Subcutaneous adipose tissue (tissue), 4 donors: Measurements from ENCODE around the gene IREB2. TPM values are rescaled to one million over a fixed set of nuclear protein-coding genes. Genes with fewer than 3 reads are reported as not detected.

ENCODE experiments used
- total RNA-seq, 4 donors: library from RNA; depleted of rRNA; stranded (reverse); fragments of >200 nt; gene quantifications; one replicate each; pipeline ENCODE4 v1.1.0, GENCODE V29; 2016
- TF ChIP-seq, protein P1 (sequence below): fragments of 450-650 bp; IDR thresholded peaks from one replicate; pipeline ENCODE4 v1.5.1; 2016; ENCODE audit warnings: low read depth, mild to moderate bottlenecking, control low read depth, antibody characterized with exemption, moderate library complexity

The IREB2 gene
- total RNA-seq, 4 donors from 2014 or later, result 33.9 to 55.9 (median 44.1) TPM

DNA sequence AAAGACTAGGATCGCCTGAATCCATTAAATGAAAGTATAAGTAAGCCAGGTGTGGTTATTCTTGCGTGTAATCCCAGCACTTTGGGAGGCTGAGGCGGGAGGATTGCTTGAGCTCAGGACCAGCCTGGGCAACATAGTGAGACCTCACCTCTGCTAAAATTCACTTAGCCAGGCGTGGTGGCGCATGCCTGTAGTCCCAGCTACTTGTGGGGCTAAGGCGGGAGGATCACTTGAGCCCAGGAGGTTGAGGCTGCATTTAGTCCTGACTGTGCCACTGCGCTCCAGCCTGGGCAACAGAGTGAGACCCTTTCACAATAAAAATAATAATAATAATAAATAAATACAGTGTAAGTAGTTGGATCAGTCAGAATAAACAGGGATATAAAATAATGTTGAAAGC, 43.9 kb downstream of the IREB2 start:
- TF ChIP-seq, protein P1, sequence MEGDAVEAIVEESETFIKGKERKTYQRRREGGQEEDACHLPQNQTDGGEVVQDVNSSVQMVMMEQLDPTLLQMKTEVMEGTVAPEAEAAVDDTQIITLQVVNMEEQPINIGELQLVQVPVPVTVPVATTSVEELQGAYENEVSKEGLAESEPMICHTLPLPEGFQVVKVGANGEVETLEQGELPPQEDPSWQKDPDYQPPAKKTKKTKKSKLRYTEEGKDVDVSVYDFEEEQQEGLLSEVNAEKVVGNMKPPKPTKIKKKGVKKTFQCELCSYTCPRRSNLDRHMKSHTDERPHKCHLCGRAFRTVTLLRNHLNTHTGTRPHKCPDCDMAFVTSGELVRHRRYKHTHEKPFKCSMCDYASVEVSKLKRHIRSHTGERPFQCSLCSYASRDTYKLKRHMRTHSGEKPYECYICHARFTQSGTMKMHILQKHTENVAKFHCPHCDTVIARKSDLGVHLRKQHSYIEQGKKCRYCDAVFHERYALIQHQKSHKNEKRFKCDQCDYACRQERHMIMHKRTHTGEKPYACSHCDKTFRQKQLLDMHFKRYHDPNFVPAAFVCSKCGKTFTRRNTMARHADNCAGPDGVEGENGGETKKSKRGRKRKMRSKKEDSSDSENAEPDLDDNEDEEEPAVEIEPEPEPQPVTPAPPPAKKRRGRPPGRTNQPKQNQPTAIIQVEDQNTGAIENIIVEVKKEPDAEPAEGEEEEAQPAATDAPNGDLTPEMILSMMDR, result no peak

DNA sequence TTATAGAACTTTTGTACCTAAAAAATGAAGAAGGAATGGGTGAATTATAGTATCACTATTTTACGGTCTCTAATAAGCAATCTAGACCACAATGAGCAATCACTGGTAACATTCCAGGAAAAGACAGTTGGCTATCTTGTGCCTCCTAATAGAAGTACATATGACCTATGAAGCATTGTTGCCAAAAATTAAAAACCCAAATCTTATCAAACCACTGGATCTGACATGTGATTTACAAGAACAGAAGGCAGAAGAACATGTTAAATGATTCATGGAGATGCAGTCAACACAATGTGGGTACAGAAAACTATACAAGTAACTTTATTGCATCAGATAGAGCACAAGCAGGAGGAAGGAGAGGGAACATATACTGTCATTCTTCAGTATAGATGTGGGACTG, 54.9 kb downstream of the IREB2 start:
- TF ChIP-seq, protein P1, result no peak

DNA sequence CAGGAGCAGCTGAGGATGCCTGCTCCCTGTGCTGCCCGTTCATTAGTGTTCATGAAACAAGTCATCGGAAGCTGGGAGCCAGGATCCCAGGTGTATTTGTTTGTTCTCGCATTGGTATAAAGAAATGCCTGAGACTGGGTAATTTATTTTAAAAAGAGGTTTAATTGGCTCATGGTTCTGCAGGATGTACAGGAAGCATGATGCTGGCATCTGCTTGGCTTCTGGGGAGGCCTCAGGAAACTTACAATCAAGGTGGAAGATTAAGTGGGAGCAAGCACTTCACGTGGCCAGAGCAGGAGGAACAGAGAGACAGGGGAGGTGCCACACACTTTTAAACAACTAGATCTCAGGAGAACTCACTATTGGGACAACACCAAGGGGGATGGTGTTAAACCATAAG, 63.8 kb downstream of the IREB2 start:
- TF ChIP-seq, protein P1, result no peak

DNA sequence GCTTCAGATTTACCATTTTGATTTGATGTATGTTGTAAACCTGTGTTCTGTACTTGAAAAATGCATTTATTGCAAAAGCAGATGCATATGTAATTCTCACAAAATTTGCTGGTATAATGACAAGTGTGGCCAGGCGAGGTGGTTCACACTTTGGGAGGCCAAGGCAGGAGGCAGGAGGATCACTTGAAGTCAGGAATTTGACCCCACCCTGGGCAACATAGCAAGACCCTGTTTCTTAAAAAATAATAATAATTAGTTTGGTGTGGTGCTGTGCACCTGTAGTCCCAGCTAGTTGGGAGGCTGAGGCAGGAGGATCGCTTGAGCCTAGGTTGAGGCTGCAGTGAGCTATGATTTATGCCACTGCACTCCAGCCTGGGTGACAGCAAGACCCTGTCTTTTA, 64.6 kb downstream of the IREB2 start:
- TF ChIP-seq, protein P1, result no peak

DNA sequence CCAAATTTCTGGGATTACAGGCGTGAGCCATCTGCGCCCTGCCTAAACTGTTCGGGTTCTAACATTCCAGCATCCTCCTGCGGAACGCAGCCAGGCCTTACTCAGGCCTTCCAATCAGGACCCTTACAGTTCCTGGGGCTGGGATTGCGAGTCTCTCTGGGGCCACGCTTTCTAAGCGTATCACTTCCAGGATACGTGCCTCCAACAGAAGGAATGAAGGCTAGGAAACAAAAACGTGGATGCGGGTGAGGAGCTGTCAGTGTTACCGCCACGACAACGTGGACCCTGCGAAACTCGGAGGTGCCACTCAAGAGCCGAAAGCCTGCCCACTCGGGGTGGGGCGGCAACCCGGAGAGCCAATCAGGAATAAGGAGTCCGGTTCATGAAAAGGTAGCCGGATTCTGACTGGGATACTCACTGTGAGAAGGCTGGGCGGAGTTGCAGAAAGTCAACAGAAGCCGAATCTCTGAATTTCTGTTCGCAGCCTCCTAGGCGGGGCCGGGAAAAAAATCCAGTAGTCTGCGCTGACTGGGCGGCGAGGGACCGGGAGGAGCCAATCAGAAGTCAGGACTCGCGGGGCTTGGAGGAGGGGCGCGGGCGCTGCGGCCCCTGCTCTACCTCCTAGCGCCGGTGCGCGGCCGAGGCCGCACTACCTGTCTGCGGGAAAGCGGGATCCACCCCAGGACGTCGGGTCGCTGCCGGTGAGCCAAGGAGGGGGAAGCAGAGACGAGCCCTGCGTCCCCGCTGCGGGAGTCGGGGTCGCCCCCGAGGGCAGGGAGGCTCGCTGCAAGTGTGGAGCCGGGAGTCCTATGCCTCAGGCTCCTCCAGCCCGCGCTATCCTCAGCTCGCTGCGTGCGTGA, 69.2 kb downstream of the IREB2 start, which contains the start of gene HYKK:
Gene HYKK, plus strand, starts transcription at position 607 of the 860 bp plus-strand sequence. CDS start 5,512 bp downstream, outside the sequence.
- TF ChIP-seq, protein P1, result no peak

DNA sequence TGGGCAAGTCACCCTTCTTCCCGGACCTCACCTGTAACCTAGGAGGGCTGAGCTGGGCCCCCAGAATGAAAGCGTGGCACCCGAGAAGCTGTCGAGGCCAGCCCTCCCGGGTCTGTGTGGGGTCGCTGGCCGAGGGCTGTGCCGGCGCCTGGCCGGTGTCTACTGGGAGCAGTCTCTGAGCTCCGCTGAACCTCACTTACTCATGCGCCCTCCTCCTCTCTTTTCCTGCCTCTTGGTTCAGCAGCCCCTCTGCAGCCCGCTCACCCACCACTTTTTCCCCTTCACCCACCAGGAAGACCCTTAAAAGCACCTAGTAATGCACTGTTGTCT, 69.8 kb downstream of the IREB2 start:
- TF ChIP-seq, protein P1, result no peak

DNA sequence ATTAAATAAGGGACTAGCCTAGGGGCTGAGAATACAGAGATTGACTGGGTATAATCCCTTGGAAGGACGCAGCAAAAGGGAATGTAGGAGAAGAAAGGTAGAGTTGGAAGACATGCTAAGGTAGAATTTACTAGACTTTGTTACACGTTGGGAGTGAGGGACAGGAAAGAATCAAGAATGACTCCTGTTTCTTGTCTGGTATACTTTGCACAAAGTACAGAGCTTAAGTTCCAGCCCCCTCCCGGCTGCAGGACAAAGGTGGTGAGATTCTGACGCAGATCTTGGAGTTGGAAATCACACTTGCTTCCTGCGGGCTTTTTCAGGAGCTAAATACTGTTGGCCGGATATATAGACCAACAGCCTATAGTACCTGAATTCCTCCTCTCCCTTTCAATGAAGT, 70.3 kb downstream of the IREB2 start:
- TF ChIP-seq, protein P1, result no peak
